GM19468 (cell line): ENCODE results near the gene ZNF497.
"Not testable (repeated sequence)": the region's sequence is repeated elsewhere in the genome, so short reads cannot be mapped to it uniquely, and the experiment has no call there.

Experiments
- ATAC-seq: cut with Tn5 transposase; IDR thresholded peaks from one replicate; pipeline ENCODE4 v1.9.1; 2021; ENCODE audit warnings: mild to moderate bottlenecking, moderate library complexity, moderate number of reproducible peaks; ENCODE audit not compliant: unreplicated experiment; ENCODE audit errors: extremely low read depth

Gene ZNF497

DNA sequence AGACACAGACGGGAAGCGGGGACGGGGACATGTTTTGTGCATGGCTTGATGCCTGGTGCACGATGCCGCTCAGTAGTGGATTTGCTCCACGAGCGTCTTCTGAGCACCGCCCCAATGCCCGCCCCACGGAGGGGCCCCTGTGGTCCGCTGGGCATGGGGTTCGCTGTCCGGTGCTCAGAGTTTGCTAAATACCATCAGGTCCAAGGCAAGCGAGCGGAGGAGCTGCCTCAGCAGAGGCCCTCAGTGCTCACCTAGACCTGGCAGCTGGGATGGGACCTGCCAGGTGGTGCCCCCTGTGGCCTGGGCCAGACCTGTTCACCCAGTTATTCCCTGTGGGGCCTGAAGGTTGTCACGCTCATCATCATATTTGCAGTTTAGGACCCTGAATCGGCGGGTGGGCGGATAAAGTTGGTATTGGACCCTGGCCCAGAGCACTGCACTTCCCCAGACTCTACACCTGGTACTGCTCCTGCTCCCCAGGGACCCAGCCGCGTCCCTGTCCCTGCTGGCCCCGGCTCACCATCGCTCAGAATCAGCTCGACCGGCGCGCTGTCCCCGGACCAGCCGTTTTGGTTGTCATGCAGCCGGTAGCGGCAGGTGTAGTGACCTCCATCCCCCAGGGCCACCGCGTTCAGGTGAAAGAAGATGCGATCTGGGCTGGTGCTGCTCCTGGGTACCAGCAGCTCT is 11.5 kb downstream of the ZNF497 start:
- ATAC-seq, result no peak

DNA sequence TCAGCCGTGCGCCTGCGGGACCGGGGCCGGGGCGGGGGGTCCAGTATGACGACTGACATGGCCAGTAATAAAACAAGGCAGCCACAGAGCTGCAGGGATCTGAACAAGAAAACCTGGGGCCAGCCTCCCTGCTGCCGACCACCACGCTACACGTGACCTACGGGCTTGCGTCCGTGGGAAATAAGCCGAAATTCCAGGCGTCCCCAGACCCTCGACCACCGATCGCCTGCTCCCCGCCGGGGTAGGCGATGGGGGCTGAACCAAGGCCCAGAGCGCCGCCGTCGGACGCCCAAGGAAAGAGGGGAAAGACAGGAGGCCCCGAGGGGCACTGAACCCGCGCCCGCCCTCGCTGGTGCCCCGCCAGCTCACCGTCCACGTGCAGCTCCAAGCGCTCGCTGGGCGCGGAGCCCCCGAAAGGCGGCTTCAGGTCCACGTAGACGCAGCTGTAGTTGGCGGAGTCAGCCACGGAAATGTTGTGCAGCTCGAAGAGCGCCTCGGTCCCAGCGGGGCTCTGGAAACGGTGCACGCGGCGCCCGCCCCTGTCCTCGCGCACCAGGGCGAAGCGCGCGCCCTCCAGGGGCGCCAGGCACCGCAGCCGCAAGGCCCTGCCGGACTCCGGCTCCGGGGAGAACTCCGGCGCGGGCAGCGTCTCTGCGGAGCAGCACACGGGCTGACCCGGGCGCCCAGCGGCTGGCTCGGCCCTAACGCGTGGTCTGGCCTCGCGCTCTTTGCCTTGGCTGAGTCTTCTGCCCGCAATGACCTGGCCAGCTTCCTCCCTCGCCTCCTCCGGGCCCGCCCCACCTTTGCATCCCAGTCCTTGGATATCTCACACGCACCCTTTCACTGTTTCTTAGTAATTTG is 12.3 kb downstream of the ZNF497 start:
- no peak for ATAC-seq

DNA sequence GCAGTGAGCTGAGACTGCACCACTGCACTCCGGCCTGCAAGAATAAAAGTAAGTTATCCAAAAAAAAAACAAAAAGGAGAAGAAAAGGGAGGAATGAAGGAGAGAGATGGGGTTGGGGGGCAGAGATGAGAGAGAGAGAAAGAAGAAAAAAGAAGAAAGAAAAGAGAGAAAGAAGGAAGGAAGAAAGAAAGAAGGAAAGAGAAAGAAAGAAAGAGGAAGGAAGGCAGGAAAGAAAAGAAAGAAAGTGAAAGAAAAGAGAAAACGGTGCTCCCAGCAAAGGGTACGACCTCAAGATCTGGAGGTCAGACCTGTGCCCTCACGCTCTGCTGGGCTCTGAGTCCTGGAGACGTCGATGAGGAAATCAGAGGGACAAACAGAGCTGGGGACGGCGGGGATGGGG is 13.0 kb downstream of the ZNF497 start:
- ATAC-seq, result no peak

DNA sequence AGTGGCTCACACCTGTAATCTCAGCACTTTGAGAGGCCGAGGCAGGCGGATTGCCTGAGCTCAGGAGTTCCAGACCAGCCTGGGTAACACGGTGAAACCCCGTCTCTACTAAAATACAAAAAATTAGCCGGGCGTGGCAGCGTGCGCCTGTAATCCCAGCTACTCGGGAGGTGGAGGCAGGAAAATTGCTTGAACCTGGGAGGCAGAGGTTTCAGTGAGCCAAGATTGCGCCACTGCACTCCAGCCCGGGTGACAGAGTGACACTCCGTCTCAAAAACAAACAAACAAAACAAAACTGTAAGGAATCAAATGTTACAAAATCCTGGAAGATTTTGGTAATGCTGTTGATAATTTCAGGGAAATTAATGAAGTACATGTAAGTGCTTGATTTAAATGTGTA is 14.5 kb downstream of the ZNF497 start:
- ATAC-seq, result not testable (repeated sequence)

DNA sequence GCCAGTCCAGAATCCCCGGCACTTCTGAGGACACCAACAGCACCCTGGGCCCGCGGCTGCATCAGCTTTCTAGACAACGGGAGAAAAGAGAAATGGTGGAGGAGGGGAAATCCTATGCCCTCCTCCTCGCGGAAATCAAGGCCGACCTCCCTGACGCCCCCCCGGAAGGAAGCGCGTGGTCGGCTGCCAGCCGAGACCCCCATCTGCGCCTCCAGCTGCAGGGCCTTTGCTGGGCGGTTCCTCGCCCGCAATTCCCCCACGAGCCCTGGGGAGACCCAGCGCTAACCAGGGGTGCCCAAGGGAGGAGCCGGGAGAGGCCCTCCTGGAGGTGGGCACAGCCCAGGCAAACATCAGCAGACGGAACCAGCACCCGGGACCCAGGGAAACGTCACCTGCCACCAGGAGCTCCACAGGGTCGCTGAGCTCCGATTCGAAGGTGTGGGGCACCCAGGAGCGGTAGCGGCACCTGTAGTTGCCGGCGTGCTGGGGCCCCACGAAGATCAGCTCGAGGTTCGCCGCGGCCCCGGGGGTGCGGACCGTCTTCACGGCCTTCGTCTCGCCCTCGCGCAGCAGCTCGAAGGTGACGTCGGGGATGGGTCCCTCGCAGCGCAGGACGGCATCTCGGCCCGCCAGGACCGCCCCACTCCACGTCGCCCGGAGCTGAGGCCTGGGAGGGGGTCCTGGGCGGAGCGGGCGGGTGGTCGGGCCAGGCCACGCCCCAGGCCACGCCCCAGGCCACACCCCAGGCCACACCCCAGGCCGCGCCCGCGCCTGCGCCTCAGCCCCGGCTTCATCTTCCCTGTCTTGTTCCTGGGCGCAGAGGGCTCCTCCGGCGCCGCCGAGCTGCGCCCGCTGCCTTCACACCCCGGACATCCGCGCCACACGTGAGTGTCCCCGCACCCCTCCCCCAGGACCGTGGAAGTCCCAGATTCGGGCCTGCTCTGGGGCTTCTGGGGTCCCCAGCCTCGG is 15.3 kb downstream of the ZNF497 start:
- ATAC-seq, result peak; percentile 73

DNA sequence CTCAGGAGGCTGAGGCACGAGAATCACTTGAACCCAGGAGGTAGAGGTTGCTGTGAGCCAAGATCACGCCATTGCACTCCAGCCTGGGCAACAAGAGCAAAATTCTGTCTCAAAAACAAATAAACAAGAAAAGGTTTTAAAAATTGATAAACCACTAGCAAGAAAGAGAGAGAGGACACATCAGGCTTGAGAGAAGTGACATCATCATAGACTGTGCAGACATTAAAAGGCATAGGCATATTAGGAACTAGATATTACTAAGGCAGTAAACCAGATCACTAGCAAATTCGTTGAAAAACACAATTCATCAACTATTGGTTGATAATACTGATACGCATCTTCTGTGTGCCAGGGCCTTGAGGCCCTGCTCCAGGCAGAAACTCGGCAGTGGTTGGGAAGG is 17.0 kb downstream of the ZNF497 start:
- ATAC-seq, result no peak

DNA sequence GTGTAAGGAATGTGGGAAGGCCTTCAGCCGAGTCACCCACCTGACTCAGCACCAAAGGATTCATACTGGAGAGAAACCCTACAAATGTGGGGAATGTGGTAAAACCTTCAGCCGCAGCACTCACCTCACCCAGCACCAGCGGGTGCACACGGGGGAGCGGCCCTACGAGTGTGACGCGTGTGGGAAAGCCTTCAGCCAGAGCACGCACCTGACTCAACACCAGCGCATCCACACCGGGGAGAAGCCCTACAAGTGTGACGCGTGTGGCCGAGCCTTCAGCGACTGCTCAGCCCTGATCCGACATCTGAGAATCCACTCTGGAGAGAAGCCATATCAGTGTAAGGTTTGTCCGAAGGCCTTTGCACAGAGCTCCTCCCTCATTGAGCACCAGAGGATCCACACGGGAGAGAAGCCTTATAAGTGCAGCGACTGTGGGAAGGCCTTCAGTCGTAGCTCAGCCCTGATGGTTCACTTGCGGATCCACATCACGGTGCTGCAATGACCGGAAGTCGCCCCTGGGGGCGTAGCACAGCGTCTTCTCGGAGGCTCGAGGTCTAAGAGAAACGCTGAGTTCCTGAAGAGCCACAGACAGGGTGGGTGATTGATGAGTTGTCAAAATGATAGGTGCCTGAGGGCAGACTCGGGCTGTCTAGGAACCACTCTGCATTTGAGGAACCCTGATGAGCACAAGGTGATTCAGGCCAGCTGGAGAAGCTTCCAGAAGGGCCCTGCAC is 23.6 kb downstream of the ZNF497 start:
- ATAC-seq, result no peak

DNA sequence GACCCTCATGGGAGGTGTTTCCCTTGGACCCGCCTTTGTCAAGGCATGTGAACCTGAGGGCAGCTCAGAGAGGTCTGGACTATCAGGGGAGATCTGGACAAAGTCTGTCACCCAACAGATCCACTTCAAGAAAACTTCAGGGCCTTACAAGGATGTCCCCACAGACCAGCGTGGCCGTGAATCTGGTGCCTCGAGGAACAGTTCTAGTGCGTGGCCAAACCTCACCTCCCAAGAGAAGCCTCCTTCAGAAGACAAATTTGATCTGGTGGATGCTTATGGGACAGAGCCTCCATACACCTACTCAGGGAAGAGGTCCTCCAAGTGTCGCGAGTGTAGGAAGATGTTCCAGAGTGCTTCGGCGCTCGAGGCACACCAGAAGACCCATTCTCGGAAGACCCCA is 24.2 kb downstream of the ZNF497 start:
- no peak for ATAC-seq

DNA sequence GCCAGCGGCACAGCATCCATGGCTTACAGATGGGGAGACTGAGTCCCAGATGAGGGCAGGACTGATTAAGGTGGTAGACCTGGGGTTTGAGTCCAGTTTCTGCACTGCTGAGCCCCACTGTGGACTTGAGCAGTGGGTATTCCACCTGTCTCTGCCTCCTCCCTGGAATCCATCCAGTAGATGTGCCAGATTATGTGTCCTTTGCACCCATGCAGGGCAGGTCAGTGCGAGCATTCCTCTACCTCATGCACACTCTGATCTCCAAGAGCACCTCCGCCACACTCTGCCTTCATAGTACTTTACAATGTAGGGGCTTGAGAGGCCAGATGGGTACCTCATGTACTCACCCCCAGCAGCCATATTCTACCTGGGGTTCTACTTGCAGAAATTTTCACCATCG is 25.7 kb downstream of the ZNF497 start:
- no peak for ATAC-seq

DNA sequence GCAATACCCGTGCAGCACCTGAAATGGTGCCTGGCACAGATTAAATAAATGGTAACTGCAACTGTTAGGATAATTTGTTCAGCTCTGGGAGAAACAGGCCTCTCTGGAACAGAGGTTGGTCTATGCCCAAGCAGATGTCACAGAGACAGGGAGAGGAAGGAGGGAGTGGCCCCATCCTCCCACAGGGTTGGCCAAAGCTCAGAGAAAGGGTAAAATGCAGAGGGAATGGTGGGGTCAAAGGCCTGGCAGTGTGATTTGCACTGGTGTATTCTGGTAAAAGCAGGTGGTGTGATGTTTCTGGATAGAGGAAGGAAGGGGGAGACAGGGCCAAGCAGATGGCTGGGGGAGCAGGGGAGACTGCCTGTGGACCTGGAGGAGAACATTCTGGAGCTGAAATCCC is 26.3 kb downstream of the ZNF497 start:
- ATAC-seq, result no peak

DNA sequence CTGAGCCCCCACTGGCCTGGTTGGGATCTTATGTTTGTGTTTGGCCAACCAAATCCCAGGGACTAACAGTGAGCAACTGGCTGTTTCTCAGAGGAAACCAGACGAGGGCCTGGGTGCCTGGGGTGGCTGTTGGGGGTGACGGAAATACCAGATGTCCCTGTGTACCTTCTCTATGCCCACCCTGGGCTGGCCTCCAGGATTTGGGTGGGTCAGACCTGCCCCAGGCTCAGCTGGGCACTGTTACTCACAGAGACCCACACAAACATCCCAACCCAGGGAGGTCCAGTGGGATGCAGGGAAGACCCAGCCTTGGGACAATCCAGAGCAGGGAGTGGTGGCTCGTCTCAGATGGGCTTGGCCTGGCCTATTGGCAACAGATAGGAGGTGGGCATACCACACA is 26.9 kb downstream of the ZNF497 start:
- ATAC-seq, result no peak

DNA sequence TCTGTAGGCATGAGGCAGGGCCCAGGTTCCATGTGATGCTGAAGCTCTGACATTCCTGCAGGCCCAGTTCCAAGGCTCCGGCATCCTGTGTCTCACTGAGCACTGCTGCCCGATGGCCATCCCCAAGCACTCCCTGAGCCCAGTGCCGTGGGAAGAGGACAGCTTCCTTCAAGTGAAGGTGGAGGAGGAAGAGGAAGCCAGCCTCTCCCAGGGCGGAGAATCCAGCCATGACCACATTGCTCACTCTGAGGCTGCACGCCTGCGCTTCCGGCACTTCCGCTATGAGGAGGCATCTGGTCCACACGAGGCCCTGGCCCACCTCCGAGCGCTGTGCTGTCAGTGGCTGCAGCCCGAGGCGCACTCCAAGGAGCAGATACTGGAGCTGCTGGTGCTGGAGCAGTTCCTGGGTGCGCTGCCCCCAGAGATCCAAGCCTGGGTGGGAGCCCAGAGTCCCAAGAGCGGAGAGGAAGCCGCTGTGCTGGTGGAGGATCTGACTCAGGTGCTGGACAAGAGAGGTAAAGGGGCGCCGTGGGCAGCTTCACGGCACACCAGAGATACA is 27.8 kb downstream of the ZNF497 start:
- no peak for ATAC-seq

DNA sequence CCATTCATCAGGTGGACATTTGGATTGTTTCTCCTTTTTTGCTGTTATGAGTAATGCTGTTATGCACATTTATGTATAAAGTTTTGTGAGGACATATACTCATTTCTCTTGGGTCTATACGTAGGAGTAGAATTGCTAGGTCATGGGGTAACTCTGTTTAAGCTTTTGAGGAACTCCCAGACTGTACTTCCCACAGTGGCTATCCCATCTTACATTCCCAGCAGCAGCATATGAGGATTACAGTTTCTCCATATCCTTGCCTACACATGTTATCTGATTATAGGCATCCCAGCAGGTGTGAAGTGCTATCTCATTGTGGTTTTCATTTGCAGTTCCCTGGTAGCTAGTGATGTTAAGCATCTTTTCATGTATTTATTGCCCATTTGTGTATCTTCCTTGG is 29.9 kb downstream of the ZNF497 start:
- ATAC-seq, result no peak

DNA sequence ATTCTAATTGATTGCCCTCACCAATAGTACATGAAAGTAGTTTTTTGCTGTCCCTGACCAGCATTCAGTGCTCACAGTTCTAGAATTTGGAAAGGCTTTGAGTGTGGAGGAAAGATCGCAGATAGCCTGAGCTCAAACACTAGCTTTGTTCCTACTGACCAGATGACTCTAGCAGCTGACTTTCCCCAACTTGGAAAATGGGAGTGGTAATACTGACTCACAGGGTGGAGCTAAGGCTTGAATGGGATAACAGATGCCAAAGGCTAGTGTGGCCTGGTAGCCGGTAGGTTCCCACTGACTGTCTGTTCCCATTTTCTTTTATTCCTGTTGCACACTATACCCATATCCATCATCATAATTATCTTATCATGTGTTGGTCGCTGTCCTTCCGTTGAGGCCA is 32.1 kb downstream of the ZNF497 start:
- ATAC-seq, result no peak

DNA sequence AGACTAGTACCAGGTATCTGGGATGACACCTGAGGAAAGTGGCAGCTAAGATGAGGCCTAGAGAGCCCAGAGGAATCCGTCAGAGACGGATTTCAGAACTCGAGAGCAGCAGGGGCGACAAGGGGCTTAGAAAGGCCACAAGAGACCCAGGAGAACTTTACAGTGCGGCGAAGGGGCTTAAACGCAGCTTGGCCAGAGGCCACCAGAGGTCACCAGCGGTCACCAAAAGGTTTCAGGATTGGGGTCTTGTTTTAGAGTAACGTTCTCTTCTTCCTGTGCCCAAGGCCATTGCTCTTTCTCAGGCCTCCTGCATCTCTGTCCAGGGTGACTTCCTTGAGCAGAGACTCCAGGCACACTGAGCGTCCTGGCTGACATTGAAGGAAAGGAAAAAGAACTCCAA is 33.6 kb downstream of the ZNF497 start:
- ATAC-seq, result no peak

DNA sequence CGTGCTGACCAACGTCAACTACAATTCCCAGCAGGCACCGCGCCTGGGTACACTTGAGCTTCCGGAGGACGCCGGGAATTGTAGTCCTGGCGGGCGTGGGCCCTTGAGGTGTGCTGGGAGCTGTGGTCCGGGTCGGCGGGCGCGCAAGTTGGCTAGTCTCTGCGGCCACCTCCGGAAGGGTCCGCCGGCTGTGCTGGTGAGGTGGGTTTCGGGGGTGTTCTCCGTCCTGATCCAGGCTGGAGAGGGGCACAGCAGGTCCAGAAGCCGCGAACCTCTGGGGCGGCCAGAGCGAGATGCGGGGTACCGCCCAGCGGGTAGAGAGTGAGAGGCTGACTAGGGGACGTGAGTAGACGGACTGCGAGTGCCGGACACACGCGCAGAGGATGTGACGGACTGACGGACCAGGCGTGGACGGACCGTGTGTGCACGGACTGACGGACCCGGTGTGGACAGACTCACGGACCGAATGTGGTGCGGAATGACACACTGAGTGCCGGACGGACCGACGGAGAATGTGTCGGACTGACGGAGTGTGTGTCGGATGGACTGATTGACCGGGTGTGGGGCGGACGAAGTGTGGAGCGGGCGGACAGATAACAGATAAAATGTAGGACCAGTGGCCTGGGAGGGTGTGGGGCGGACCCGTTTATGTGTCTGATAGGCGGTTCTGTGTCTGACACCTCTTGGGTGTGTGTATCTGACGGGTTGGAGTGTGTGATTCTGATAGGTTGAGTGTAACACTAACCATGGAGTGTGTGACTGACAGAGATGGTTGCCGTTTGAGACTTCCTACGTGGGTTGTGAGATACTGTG is 35.4 kb downstream of the ZNF497 start, which contains the start of gene ZSCAN22:
TSS of gene ZSCAN22 (plus strand) at position 81 of the 813 bp plus-strand sequence. CDS start 7,809 bp downstream, outside the sequence.
- ATAC-seq, result peak; percentile 64

DNA sequence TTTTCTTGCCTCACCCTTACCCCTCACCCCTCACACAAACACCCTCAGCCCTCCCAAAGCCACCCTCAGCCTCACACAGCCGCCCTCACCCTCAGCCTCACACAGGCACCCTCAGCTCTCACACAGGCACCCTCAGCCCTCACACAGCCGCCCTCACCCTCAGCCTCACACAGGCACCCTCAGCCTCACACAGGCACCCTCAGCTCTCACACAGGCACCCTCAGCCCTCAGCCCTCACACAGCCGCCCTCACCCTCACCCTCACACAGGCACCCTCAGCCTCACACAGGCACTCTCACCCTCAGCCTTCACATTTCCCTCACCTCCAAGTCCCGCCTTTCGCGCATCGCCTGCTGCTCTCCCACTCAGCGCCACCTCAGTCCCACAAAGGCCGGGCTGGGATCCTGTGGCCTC is 36.0 kb downstream of the ZNF497 start:
- no peak for ATAC-seq

DNA sequence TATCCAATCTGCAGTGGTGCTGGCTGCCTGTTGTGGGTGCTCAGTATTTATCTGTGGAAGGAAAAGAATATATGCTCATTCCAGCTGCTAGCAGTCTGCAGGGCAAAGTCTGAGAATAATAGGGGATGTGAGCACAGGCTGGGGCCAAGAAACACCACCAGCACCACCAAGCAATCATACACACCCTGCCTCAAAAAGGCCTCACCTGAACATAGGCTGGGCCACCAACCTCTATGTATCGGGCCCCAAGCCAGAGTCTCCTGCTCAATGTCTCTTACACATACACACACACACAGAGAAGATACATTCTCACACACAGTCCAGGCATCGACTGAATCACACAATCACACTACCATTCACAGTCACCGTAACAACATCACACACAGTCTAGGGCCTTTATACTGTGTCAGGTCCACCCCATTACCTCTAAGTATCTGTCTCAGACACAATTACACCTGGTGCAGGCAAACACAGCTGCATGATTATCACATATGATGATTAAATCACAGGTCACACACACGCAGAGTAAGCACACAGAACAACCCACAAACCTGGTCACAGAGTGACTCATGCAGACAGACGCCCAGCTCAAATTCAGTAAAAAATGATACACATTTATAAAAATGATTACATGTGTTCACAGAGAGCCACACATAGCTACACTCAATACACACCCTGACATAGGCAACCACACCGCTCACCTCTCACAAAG is 37.1 kb downstream of the ZNF497 start:
- no peak for ATAC-seq
